AG09319 (cell line): ENCODE data around the gene ARL4A.

Experiments
- DNase-seq: peaks from one replicate; pipeline ENCODE4 v3.0.0-alpha.2; 2010; ENCODE audit warnings: low read depth; ENCODE audit errors: extremely low read depth
- CTCF ChIP-seq: IDR thresholded peaks from 2 replicates; pipeline ENCODE4 v1.5.1; 2011; ENCODE audit warnings: low read depth, mild to moderate bottlenecking, inconsistent platforms, low read length, moderate library complexity

Gene ARL4A

GRCh38 chr7:12706900-12707536, 19.6 kb downstream of the ARL4A start:
- DNase-seq = no peak
- no peak for TF ChIP-seq CTCF

GRCh38 chr7:12708314-12708713, 20.9 kb downstream of the ARL4A start:
- no peak for TF ChIP-seq CTCF
- DNase-seq = no peak

GRCh38 chr7:12709726-12710502, 22.5 kb downstream of the ARL4A start:
- no peak for DNase-seq
- TF ChIP-seq CTCF = no peak

- no peak for DNase-seq
- no peak for TF ChIP-seq CTCF
Measured at GRCh38 chr7:12711124-12711523, 23.7 kb downstream of the ARL4A start.

- TF ChIP-seq CTCF = no peak
Measured at GRCh38 chr7:12712236-12712635, 24.8 kb downstream of the ARL4A start.

GRCh38 chr7:12713625-12714378, 26.4 kb downstream of the ARL4A start:
- no peak for TF ChIP-seq CTCF
- DNase-seq = no peak

More at GRCh38 chr7:12712236-12712635, 24.8 kb downstream of the ARL4A start:
- DNase-seq = no peak

GRCh38 chr7:12714379-12714737, 26.9 kb downstream of the ARL4A start:
- TF ChIP-seq CTCF = no peak
- DNase-seq = no peak
